Breast epithelium (tissue), 4 donors: Measurements from ENCODE around the gene HOXD13. TPM values are rescaled to one million over a fixed set of nuclear protein-coding genes. Genes with fewer than 3 reads are reported as not detected.

Experiments
- DNase-seq, 2 donors: peaks; one replicate each; pipeline ENCODE4 v3.0.0-alpha.2; 2019; ENCODE audit warnings: low spot score in 2 of 2
- H3K27ac ChIP-seq, 2 donors: fragments of 200-600 bp; sonication (generic) in 1 of 2; one replicate each; pipeline ENCODE4 v1.5.1; 2016 to 2019; ENCODE audit warnings: mild to moderate bottlenecking in 1 of 2
- H3K27me3 ChIP-seq, 2 donors: fragments of 200-600 bp; sonication (generic) in 1 of 2; one replicate each; pipeline versions ENCODE4 v1.5.1 to v1.6.0; 2017 to 2019; ENCODE audit warnings: control low read depth in 1 of 2, mild to moderate bottlenecking in 1 of 2
- H3K36me3 ChIP-seq: fragments of 200-600 bp; one replicate; pipeline ENCODE4 v1.5.1; 2019
- H3K4me1 ChIP-seq, 2 donors: fragments of 200-600 bp; sonication (generic); one replicate each; pipeline ENCODE4 v1.5.1; 2016 to 2019; ENCODE audit warnings: control low read depth in 1 of 2
- H3K4me3 ChIP-seq, 3 donors: fragments of 200-600 bp; sonication (generic); 1 replicate in 2 of 3; 2 replicates in 1 of 3; pipeline ENCODE4 v1.5.1; 2016 to 2019; ENCODE audit warnings: mild to moderate bottlenecking in 3 of 3, moderate library complexity in 2 of 3
- H3K9me3 ChIP-seq, 2 donors: fragments of 200-600 bp; sonication (generic) in 1 of 2; one replicate each; pipeline ENCODE4 v1.5.1; 2016 to 2019; ENCODE audit warnings: control low read depth in 1 of 2
- POLR2A ChIP-seq: fragments of 450-650 bp; IDR thresholded peaks from one replicate; pipeline ENCODE4 v1.6.1; 2016; ENCODE audit warnings: antibody characterized with exemption, mild to moderate bottlenecking, moderate library complexity
- POLR2AphosphoS5 ChIP-seq, 3 donors: sonication (generic); formaldehyde crosslinking; IDR thresholded peaks; one replicate each; pipeline ENCODE4 v1.6.1; 2017; ENCODE audit warnings: antibody characterized with exemption in 3 of 3
- intact Hi-C: fragments of 100-400 bp; cut with DNase I; formaldehyde crosslinking; loops from one replicate; pipeline ENCODE4 v1.15.1; 2023; ENCODE audit warnings: low total_unique reads
- total RNA-seq, 3 donors: library from RNA; depleted of rRNA; stranded (reverse); fragments of >200 nt; gene quantifications; one replicate each; pipeline ENCODE4 v1.1.0, GENCODE V29; 2016
- TF ChIP-seq, protein P1 (sequence below), 3 donors: fragments of 450-650 bp; IDR thresholded peaks; one replicate each; pipeline ENCODE4 v1.5.1; 2016 to 2017; ENCODE audit warnings: antibody characterized with exemption in 3 of 3, mild to moderate bottlenecking in 3 of 3, moderate library complexity in 3 of 3

HOXD13 gene
- total RNA-seq, 3 donors from 2014 or later, result not detected

DNA sequence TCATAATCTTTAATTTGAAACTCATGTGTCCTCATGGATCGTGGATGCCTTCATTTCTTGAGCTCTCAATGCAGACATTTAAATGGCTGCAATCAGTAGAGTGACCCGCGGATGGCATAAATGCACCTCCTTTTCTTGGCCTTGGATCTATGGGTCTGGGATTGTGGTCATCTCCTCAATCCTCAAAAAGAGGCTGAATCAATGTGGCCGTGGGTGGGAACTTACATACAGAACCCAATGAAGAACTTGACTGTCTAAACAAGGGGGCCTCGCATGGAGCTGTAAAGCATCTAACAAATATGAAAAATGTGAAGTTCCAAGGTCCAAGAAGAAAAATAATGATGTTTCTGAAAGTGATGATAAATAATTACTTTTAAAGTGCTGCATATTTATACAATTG is 2.9 kb downstream of the HOXD13 start:
- intact Hi-C loops, result no loop called here

DNA sequence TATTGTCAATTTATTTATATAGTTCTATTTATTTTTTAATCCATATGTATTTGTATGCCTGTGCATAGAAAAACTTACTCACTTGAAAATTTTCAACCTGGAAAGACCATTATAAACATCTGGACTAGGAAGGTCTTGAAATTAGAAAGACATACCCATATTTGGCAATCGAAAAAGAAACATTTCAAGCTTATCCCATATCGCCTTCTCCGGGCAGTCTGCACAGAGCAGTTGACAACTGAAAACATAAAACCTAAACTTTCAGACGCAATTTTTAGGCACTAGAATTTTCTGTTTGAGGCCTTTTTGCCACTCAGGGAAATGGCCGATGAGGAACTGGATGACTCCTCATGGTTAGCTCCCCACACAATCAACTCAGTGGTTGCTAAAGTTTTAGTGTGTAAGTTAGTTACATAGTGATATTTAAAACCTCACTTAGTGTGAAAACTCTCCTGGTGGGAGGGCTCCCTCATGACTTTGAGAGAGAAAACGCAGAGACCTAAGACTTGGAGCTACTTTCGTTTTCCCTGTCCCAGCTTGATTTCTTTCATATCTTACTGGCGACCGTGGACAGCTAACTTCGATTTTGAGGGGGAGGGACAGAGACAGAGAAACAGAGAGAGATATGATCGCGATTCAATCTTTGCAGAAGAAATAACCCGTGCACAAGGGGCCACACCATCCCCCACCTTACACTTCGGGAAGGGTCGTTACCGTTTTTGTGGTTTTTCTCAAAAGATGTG is 3.9 kb downstream of the HOXD13 start:
- no peak for DNase-seq
- Histone ChIP-seq H3K27me3 (peaks cover 38 to 99% of the 10 kb centered on the region in 2 donors), H3K4me3 (peak overlapping the region; percentile 7 to 58 (median 19)), H3K36me3 (no peaks in the 10 kb centered on the region), H3K9me3 (no peaks in the 10 kb centered on the region), H3K4me1 (peaks cover 5 to 11% of the 10 kb centered on the region in 2 donors), H3K27ac (no peak overlapping the region)
- peak in 1 of 3 donors; percentile 17 for TF ChIP-seq POLR2AphosphoS5 (IDR thresholded peaks at IDR 0.05)
- no peak for TF ChIP-seq POLR2A
- intact Hi-C loops, result no loop called here

More for the DNA sequence above, 2.9 kb downstream of the HOXD13 start:
- DNase-seq, result no peak
- TF ChIP-seq POLR2A (no peak), POLR2AphosphoS5 (IDR thresholded peaks at IDR 0.05) (no peak)
- TF ChIP-seq, protein P1, sequence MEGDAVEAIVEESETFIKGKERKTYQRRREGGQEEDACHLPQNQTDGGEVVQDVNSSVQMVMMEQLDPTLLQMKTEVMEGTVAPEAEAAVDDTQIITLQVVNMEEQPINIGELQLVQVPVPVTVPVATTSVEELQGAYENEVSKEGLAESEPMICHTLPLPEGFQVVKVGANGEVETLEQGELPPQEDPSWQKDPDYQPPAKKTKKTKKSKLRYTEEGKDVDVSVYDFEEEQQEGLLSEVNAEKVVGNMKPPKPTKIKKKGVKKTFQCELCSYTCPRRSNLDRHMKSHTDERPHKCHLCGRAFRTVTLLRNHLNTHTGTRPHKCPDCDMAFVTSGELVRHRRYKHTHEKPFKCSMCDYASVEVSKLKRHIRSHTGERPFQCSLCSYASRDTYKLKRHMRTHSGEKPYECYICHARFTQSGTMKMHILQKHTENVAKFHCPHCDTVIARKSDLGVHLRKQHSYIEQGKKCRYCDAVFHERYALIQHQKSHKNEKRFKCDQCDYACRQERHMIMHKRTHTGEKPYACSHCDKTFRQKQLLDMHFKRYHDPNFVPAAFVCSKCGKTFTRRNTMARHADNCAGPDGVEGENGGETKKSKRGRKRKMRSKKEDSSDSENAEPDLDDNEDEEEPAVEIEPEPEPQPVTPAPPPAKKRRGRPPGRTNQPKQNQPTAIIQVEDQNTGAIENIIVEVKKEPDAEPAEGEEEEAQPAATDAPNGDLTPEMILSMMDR (IDR thresholded peaks at IDR 0.05), result no peak
- Histone ChIP-seq H3K27me3 (peaks cover 31 to 99% of the 10 kb centered on the region in 2 donors), H3K36me3 (no peaks in the 10 kb centered on the region), H3K27ac (no peak overlapping the region), H3K9me3 (no peaks in the 10 kb centered on the region), H3K4me3 (no peak overlapping the region), H3K4me1 (peaks cover 5 to 11% of the 10 kb centered on the region in 2 donors)

DNA sequence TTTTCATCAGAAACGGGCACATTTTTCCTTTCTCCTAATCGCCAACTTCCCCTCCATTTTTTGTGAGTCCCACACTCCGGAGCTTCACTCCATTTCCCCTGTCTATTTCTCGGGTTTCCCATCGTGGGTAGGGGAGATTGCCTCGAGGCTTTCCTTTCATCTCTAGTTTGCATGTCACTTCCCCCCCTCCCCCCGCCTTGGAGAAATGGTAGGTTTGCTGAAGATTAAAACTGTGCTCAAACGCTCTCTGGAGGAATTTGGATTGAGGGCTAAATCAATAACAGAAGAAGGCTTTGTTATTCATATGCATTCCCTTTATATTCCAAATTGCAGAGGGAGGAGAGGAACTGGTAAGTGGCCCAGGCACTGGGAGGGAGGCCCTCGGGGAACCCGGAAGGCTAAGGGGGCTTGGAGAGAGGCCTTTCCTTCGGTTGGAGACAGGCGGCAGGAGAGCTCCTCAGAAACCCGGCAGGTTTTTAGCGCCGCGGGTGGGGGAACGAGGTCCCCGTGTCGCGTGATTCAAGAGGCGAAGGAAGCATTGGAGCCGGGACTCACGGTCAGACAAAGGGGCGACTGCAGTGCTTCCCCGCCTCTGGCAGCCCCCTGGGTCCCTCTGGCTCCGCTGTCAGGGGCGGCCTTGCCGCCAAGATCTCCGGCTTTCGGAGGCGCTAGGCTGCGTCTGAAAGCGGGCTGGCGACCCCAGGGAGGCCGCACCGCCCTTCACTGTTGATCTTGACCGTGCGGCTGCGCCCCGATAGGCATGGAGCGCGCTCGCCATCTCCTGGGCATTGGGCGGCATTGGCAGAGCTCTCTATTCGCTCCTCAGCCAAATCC is 4.7 kb downstream of the HOXD13 start:
- no peak overlapping the region for H3K27ac ChIP-seq
- intact Hi-C loops, result no loop called here
- peak overlapping the region; percentile 19 to 58 (median 38) for H3K4me3 ChIP-seq
- no peak for TF ChIP-seq POLR2A
- TF ChIP-seq, protein P1 (IDR thresholded peaks at IDR 0.05), result peak; percentile 51 to 75 (median 70)
- no peaks in the 10 kb centered on the region for H3K9me3 ChIP-seq
- DNase-seq, result no peak
- no peaks in the 10 kb centered on the region for H3K36me3 ChIP-seq
- H3K27me3 ChIP-seq, result peaks cover 38 to 99% of the 10 kb centered on the region in 2 donors
- peaks cover 5 to 11% of the 10 kb centered on the region in 2 donors for H3K4me1 ChIP-seq

DNA sequence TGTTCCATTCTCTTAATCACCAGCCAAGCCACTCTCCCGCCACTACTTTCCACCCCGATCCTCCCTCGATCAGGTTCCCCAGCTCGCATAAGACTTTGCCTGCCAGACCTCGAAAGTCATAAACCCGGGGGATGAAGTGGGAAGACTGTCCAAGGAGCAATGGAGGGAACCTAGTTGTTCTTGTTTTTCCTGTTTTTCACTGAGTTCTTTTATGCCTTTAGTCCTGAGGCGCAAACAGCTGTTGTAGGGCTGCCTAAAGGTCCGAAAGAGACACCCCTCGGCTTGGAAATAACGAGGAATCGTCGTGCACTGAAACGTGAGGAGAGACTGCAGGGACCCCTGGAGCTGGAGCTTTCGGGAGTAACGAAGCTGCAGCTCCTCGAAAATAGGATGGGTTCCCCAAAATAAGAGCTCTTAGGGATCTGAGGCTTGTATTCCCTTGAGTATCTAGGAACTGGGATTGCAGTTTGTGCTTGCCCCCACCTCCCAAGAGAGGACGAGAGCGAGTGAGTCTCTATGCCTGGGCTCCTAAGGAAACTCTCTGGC is 5.4 kb downstream of the HOXD13 start:
- peak overlapping the region in 2 of 3 donors; percentile 38 to 58 for H3K4me3 ChIP-seq
- intact Hi-C loops, result no loop called here
- no peaks in the 10 kb centered on the region for H3K36me3 ChIP-seq
- H3K9me3 ChIP-seq, result no peaks in the 10 kb centered on the region
- peaks cover 34 to 99% of the 10 kb centered on the region in 2 donors for H3K27me3 ChIP-seq
- H3K27ac ChIP-seq, result no peak overlapping the region
- no peak for DNase-seq
- TF ChIP-seq POLR2AphosphoS5 (IDR thresholded peaks at IDR 0.05) (no peak), POLR2A (no peak)
- TF ChIP-seq, protein P1 (IDR thresholded peaks at IDR 0.05), result no peak
- H3K4me1 ChIP-seq, result peaks cover 5 to 11% of the 10 kb centered on the region in 2 donors

DNA sequence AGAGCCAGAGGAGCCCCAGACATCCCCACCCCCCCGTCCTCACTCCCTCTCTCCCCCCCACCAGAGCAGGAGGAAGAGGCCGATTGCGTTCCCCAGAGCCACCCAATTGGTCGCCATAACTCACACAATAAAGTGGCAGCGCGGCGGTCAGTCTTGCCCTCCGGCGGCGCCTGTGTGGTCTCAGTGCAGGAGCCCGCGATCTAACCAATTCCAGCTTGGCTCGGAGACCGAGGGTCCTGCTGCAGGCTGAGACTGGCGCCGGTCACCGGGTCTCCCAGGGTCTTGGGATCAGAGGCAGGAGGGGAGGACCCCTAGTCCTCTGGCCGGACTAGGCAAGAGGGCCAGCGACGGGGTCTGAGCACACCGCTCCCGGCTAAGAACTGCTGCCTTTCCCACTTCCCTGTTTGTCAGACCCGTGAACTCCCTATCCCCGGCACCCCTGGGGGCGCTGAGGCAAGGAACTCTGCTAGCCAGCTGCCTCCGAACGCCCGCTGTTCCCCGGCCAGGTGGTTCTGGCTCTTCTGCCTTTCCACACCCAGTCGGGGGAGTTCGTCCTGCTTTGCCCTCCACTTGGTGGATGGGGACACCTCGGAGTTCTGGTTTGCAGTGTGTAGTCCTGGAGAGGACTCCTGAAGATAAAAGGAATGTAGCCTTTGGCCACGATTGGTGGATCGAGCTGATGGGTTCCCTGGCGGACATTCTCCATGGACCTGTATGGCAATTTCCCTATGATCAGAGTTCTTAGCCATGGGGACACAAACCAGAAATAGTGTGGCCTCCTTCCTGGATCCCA is 6.0 kb downstream of the HOXD13 start:
- peak overlapping the region in 1 of 3 donors; percentile 29 for H3K4me3 ChIP-seq
- H3K27me3 ChIP-seq, result peaks cover 31 to 99% of the 10 kb centered on the region in 2 donors
- no peak overlapping the region for H3K27ac ChIP-seq
- intact Hi-C loops, result no loop called here
- no peak for DNase-seq
- TF ChIP-seq, protein P1 (IDR thresholded peaks at IDR 0.05), result no peak
- no peak for TF ChIP-seq POLR2AphosphoS5 (IDR thresholded peaks at IDR 0.05)
- no peak for TF ChIP-seq POLR2A
- H3K9me3 ChIP-seq, result no peaks in the 10 kb centered on the region
- H3K4me1 ChIP-seq, result peaks cover 0 to 6% of the 10 kb centered on the region in 2 donors
- no peaks in the 10 kb centered on the region for H3K36me3 ChIP-seq
